ENCODE measurements around the gene ABCC4. TPM values are rescaled to one million over a fixed set of nuclear protein-coding genes. Genes with fewer than 3 reads are reported as not detected.

ABCC4 gene
- total and polyA plus RNA-seq, 2 experiments from 2014 or later, result 4.3 to 12.2 TPM

DNA sequence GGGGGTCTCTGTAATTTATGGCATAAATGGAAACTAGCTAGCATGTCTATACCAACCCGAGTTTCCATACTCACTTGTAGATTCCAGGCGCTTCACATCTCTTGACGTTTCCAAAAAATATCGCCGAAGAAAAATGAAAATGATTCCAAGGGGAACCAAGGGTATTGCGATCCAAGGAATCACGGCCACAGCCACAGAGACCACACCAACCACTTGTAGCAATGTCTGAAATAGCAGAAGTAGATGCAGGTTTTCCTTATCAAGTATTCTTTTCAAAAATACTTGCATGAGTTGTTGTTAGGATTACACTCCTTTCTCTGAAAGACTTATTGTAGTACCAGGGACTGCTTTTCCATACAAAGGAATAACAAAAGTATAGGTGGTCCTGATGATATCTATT, 218.2 kb downstream of the ABCC4 start (continued):
- TF ChIP-seq CREB1 (CRISPR knock-in tag; IDR thresholded peaks at IDR 0.05; ENCODE audit: low read depth), result no peak
- no peak for TF ChIP-seq JUNB (IDR thresholded peaks at IDR 0.05; ENCODE audit: unreplicated experiment)
- TF ChIP-seq, protein P1, sequence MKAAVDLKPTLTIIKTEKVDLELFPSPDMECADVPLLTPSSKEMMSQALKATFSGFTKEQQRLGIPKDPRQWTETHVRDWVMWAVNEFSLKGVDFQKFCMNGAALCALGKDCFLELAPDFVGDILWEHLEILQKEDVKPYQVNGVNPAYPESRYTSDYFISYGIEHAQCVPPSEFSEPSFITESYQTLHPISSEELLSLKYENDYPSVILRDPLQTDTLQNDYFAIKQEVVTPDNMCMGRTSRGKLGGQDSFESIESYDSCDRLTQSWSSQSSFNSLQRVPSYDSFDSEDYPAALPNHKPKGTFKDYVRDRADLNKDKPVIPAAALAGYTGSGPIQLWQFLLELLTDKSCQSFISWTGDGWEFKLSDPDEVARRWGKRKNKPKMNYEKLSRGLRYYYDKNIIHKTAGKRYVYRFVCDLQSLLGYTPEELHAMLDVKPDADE (IDR thresholded peaks at IDR 0.05), result no peak
- no peak for TF ChIP-seq ZNF114 (CRISPR knock-in tag; IDR thresholded peaks at IDR 0.05)

DNA sequence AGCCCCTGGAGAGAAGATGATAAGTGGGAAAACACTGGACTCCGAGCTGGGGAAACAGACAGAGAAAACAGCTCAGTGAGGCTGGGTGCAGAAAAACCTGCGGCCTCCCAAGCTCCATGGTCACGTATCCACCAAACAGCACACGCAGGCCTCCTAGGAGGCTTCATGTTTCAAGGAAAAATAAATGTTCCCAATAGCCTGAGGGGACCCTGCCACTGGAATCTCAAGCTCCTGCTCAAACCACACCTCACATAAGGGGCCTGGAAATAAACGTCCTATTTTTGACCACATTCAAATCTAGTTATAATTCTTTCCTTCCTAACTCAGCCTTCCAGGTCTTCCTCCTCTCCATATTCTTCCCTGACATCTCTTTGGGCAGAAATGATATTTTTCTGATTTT, 225.7 kb downstream of the ABCC4 start:
- Histone ChIP-seq H2AFZ (no peak overlapping the region), H4K20me1 (replicated peaks; ENCODE audit: insufficient read depth) (no peaks in the 10 kb centered on the region), H3F3A (replicated peaks; ENCODE audit: low read depth) (no peaks in the 10 kb centered on the region), H3K4me3 (no peak overlapping the region), H3K9me2 (ENCODE audit: insufficient read depth) (no peaks in the 10 kb centered on the region), H3K36me3 (ENCODE audit: insufficient read depth) (no peaks in the 10 kb centered on the region; the same call in 1 of the 2 replicates), H3K4me2 (no peak overlapping the region), H3K27ac (ENCODE audit: low read depth) (no peak overlapping the region), H3K4me1 (ENCODE audit: insufficient read depth) (no peaks in the 10 kb centered on the region), H3K79me2 (replicated peaks; ENCODE audit: insufficient read depth) (no peaks in the 10 kb centered on the region), H3K27me3 (ENCODE audit: insufficient read depth) (no peaks in the 10 kb centered on the region)
- H3K27ac Mint-ChIP-seq, result no peak overlapping the region
- no peak overlapping the region for H3K4me3 Mint-ChIP-seq
- no peaks in the 10 kb centered on the region for H3K4me1 Mint-ChIP-seq
- no peak for DNase-seq (ENCODE audit: low spot score)
- peaks cover 1% of the 10 kb centered on the region for H3K27me3 Mint-ChIP-seq (ENCODE audit: insufficient read depth, low read depth, poor library complexity)
- ATAC-seq, result no peak
- H3K36me3 Mint-ChIP-seq (ENCODE audit: low read depth), result peaks cover 8% of the 10 kb centered on the region
- H3K9me3 Mint-ChIP-seq, result no peaks in the 10 kb centered on the region; the same call in 2 of the 3 replicates
- no peak for TF ChIP-seq EZH2 (IDR thresholded peaks at IDR 0.05; ENCODE audit: low read depth, unreplicated experiment)
- TF ChIP-seq ZNF331 (CRISPR knock-in tag; IDR thresholded peaks at IDR 0.05; ENCODE audit: low read depth), result no peak
- no peak for TF ChIP-seq ZNF114 (CRISPR knock-in tag; IDR thresholded peaks at IDR 0.05)
- TF ChIP-seq, protein P1 (IDR thresholded peaks at IDR 0.05), result no peak
- TF ChIP-seq JUNB (IDR thresholded peaks at IDR 0.05; ENCODE audit: unreplicated experiment), result no peak
- no peak for TF ChIP-seq STAT1 (IDR thresholded peaks at IDR 0.05; ENCODE audit: unreplicated experiment)
- no peak for TF ChIP-seq NANOG (IDR thresholded peaks at IDR 0.05; ENCODE audit: borderline replicate concordance)
- no peak for TF ChIP-seq EZH2phosphoT487 (IDR thresholded peaks at IDR 0.05; ENCODE audit: unreplicated experiment)
- TF ChIP-seq, protein P2, sequence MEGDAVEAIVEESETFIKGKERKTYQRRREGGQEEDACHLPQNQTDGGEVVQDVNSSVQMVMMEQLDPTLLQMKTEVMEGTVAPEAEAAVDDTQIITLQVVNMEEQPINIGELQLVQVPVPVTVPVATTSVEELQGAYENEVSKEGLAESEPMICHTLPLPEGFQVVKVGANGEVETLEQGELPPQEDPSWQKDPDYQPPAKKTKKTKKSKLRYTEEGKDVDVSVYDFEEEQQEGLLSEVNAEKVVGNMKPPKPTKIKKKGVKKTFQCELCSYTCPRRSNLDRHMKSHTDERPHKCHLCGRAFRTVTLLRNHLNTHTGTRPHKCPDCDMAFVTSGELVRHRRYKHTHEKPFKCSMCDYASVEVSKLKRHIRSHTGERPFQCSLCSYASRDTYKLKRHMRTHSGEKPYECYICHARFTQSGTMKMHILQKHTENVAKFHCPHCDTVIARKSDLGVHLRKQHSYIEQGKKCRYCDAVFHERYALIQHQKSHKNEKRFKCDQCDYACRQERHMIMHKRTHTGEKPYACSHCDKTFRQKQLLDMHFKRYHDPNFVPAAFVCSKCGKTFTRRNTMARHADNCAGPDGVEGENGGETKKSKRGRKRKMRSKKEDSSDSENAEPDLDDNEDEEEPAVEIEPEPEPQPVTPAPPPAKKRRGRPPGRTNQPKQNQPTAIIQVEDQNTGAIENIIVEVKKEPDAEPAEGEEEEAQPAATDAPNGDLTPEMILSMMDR (conservative IDR thresholded peaks at IDR 0.05; ENCODE audit: low read depth in 2 of 2), result no peak
- TF ChIP-seq, protein P3, sequence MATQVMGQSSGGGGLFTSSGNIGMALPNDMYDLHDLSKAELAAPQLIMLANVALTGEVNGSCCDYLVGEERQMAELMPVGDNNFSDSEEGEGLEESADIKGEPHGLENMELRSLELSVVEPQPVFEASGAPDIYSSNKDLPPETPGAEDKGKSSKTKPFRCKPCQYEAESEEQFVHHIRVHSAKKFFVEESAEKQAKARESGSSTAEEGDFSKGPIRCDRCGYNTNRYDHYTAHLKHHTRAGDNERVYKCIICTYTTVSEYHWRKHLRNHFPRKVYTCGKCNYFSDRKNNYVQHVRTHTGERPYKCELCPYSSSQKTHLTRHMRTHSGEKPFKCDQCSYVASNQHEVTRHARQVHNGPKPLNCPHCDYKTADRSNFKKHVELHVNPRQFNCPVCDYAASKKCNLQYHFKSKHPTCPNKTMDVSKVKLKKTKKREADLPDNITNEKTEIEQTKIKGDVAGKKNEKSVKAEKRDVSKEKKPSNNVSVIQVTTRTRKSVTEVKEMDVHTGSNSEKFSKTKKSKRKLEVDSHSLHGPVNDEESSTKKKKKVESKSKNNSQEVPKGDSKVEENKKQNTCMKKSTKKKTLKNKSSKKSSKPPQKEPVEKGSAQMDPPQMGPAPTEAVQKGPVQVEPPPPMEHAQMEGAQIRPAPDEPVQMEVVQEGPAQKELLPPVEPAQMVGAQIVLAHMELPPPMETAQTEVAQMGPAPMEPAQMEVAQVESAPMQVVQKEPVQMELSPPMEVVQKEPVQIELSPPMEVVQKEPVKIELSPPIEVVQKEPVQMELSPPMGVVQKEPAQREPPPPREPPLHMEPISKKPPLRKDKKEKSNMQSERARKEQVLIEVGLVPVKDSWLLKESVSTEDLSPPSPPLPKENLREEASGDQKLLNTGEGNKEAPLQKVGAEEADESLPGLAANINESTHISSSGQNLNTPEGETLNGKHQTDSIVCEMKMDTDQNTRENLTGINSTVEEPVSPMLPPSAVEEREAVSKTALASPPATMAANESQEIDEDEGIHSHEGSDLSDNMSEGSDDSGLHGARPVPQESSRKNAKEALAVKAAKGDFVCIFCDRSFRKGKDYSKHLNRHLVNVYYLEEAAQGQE (IDR thresholded peaks at IDR 0.05; ENCODE audit: unreplicated experiment), result no peak
- no peak for TF ChIP-seq CREB1 (CRISPR knock-in tag; IDR thresholded peaks at IDR 0.05; ENCODE audit: low read depth)
- no peak for TF ChIP-seq POLR2AphosphoS5 (IDR thresholded peaks at IDR 0.05; ENCODE audit: low read depth)
